ENCODE measurements around the gene MMP15.

MMP15 gene

GRCh38 chr16:58009856-58010416, 15.6 kb upstream of the MMP15 start:
- H3K4me3 ChIP-seq (ENCODE audit: low read depth, low read length), result no peak overlapping the region
- no peak for DNase-seq (ENCODE audit: low read depth)
- no peak for TF ChIP-seq CTCF (IDR thresholded peaks at IDR 0.05; ENCODE audit: insufficient read depth, low read depth, low read length, missing control alignments)

GRCh38 chr16:58010886-58011285, 14.7 kb upstream of the MMP15 start:
- no peak for TF ChIP-seq CTCF (IDR thresholded peaks at IDR 0.05; ENCODE audit: insufficient read depth, low read depth, low read length, missing control alignments)
- no peak for DNase-seq (ENCODE audit: low read depth)
- no peak overlapping the region for H3K4me3 ChIP-seq (ENCODE audit: low read depth, low read length)

DNA sequence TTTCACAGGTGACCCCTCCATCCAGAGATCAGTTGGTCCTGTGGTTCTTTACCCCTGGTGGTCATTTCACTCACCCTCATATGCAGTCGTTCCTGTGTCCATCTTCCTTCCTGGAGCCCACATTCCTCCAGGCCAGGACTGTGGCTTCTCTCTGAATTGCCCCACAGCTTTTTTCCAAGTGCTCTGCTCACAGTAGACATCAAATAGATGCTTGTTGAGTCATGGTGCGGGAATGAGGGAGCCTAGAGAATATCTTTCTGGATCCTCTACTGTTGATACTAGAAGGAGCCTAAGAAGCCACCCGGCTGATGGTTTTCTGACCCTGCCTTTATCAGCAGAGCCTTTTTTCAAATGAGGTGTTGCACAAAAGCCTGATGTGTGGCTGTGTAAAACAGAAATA, 13.9 kb upstream of the MMP15 start:
- DNase-seq (ENCODE audit: low read depth), result no peak
- no peak for TF ChIP-seq CTCF (IDR thresholded peaks at IDR 0.05; ENCODE audit: insufficient read depth, low read depth, low read length, missing control alignments)
- no peak overlapping the region for H3K4me3 ChIP-seq (ENCODE audit: low read depth, low read length)

- no peak overlapping the region for H3K4me3 ChIP-seq (ENCODE audit: low read depth, low read length)
- no peak for TF ChIP-seq CTCF (IDR thresholded peaks at IDR 0.05; ENCODE audit: insufficient read depth, low read depth, low read length, missing control alignments)
- DNase-seq (ENCODE audit: low read depth), result no peak
These were observed 13.1 kb upstream of the MMP15 start for GRCh38 chr16:58012481-58012880.

- H3K4me3 ChIP-seq (ENCODE audit: low read depth, low read length), result no peak overlapping the region
- DNase-seq (ENCODE audit: low read depth), result no peak
- no peak for TF ChIP-seq CTCF (IDR thresholded peaks at IDR 0.05; ENCODE audit: insufficient read depth, low read depth, low read length, missing control alignments)
These were observed 12.2 kb upstream of the MMP15 start for GRCh38 chr16:58013201-58013956.

DNA sequence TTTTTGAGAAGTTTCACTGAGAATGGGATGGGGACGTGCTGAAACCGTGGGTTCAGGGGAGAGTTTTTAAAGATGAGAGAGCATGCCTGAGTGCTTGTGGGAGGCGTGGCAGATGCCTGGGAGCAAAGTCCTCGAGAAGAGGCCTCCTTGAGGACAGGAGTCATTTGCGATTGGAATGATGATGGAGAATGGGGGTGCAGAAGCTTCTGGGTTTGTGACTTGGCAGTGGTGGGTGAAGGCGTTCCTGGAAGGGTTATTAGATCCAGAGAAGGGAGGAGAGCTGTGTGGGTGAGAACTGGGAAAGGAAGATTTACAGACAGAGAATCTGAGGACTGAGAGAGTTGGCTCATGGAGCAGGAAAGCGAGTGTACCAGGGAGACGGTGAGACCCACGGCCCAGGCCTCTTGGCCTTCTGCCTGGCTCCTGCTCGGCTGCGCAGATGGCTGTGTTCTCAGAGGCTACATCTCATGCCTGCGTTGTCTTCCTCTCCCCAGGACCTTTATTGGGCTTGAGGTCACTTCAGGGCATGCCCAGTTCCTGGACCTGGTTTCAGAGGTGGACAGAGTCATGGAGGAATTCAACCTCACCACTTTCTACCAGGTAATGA, 8.6 kb upstream of the MMP15 start:
- H3K4me3 ChIP-seq (ENCODE audit: low read depth, low read length), result no peak overlapping the region
- no peak for TF ChIP-seq CTCF (IDR thresholded peaks at IDR 0.05; ENCODE audit: insufficient read depth, low read depth, low read length, missing control alignments)
- no peak for DNase-seq (ENCODE audit: low read depth)

Measured in GM12865 (cell line).